Mesodermal cell (in vitro differentiated cells): Measurements from ENCODE around the gene CT55.
"Not testable (repeated sequence)": the region's sequence is repeated elsewhere in the genome, so short reads cannot be mapped to it uniquely, and the experiment has no call there.

Source experiments
- H3K27ac ChIP-seq: 2 replicates; pipeline ENCODE4 v1.7.0; 2013; ENCODE audit warnings: mild to moderate bottlenecking, low read depth, low read length, moderate library complexity; ENCODE audit not compliant: severe bottlenecking
- H3K36me3 ChIP-seq: 2 replicates; pipeline ENCODE4 v1.7.1; 2013; ENCODE audit warnings: mild to moderate bottlenecking, low read length, moderate library complexity; ENCODE audit not compliant: control insufficient read depth, insufficient read depth
- H3K4me1 ChIP-seq: one replicate; pipeline ENCODE4 v1.7.1; 2013; ENCODE audit warnings: mild to moderate bottlenecking, low read length; ENCODE audit not compliant: insufficient read depth, control insufficient read depth, poor library complexity, severe bottlenecking
- H3K4me3 ChIP-seq: 2 replicates; pipeline ENCODE4 v1.7.0; 2013; ENCODE audit warnings: low read length, control low read depth, mild to moderate bottlenecking; ENCODE audit not compliant: insufficient read depth, poor library complexity, severe bottlenecking; ENCODE audit errors: extremely low read depth
- H3K9me3 ChIP-seq: 2 replicates; pipeline ENCODE4 v1.7.1; 2013; ENCODE audit warnings: mild to moderate bottlenecking, low read length, moderate library complexity; ENCODE audit not compliant: control insufficient read depth
- WGBS, 2 experiments: methylation state at CpG; one replicate each; pipeline ENCODE4 v1.1.5; 2013; ENCODE audit warnings: missing lambda C conversion rate in 2 of 2; ENCODE audit not compliant: insufficient coverage in 2 of 2; 5-methylcytosine and 5-hydroxymethylcytosine counted together

CT55 gene

GRCh38 chrX:135169534-135169933, 1.7 kb downstream of the CT55 start:
- 90 to 100% methylated on average over 1 to 2 of the region's 3 CpGs for WGBS, 2 experiments
- H3K4me1 ChIP-seq, H3K4me3 ChIP-seq, H3K9me3 ChIP-seq, H3K27ac ChIP-seq, H3K36me3 ChIP-seq: not testable (repeated sequence)

GRCh38 chrX:135168486-135168885, 2.7 kb downstream of the CT55 start:
- Histone ChIP-seq H3K36me3 (no peaks in the 10 kb centered on the region), H3K9me3 (no peaks in the 10 kb centered on the region), H3K27ac (no peak overlapping the region), H3K4me3 (no peak overlapping the region), H3K4me1 (no peaks in the 10 kb centered on the region)
- WGBS, 2 experiments = no CpG with 5 or more reads among the region's 3 CpGs

- H3K4me3 ChIP-seq, H3K9me3 ChIP-seq, H3K27ac ChIP-seq, H3K36me3 ChIP-seq, H3K4me1 ChIP-seq: not testable (repeated sequence)
- WGBS, 2 experiments = no CpG with 5 or more reads among the region's 3 CpGs
Observed at GRCh38 chrX:135154688-135155087, 16.5 kb downstream of the CT55 start.

- H3K27ac ChIP-seq, H3K9me3 ChIP-seq, H3K36me3 ChIP-seq, H3K4me3 ChIP-seq, H3K4me1 ChIP-seq: not testable (repeated sequence)
- no CpG with 5 or more reads among the region's 6 CpGs for WGBS, 2 experiments
Observed at GRCh38 chrX:135126145-135126544, 45.1 kb downstream of the CT55 start.

GRCh38 chrX:135120056-135120576, 51.1 kb downstream of the CT55 start, which contains the start of gene ETDB:
Gene ETDB (minus strand): TSS chrX:135120526. CDS start chrX:135119261, 1,265 bp downstream.
- H3K27ac ChIP-seq, H3K9me3 ChIP-seq, H3K36me3 ChIP-seq, H3K4me3 ChIP-seq, H3K4me1 ChIP-seq: not testable (repeated sequence)
- WGBS, 2 experiments = no CpG with 5 or more reads among the region's 1 CpG

GRCh38 chrX:135116064-135116463, 55.1 kb downstream of the CT55 start:
- H3K36me3 ChIP-seq, H3K4me1 ChIP-seq, H3K27ac ChIP-seq, H3K9me3 ChIP-seq, H3K4me3 ChIP-seq: not testable (repeated sequence)
- no CpG with 5 or more reads among the region's 2 CpGs for WGBS, 2 experiments

- Histone ChIP-seq H3K27ac (no peak overlapping the region), H3K36me3 (no peaks in the 10 kb centered on the region), H3K4me1 (no peaks in the 10 kb centered on the region), H3K4me3 (no peak overlapping the region), H3K9me3 (no peaks in the 10 kb centered on the region)
- WGBS, 2 experiments = no CpG with 5 or more reads among the region's 2 CpGs
Observed at GRCh38 chrX:135114392-135114791, 56.8 kb downstream of the CT55 start.

- Histone ChIP-seq H3K9me3 (no peaks in the 10 kb centered on the region), H3K36me3 (no peaks in the 10 kb centered on the region), H3K27ac (no peak overlapping the region), H3K4me3 (no peak overlapping the region), H3K4me1 (no peaks in the 10 kb centered on the region)
- WGBS, 2 experiments = no CpG with 5 or more reads among the region's 1 CpG
Observed at GRCh38 chrX:135112743-135113142, 58.5 kb downstream of the CT55 start.

- no peaks in the 10 kb centered on the region for H3K36me3 ChIP-seq
- no peaks in the 10 kb centered on the region for H3K9me3 ChIP-seq
- H3K4me1 ChIP-seq = no peaks in the 10 kb centered on the region
- 0% methylated on average over 1 of the region's 5 CpGs for WGBS, 2 experiments
- H3K27ac ChIP-seq = no peak overlapping the region
- no peak overlapping the region for H3K4me3 ChIP-seq
Observed at GRCh38 chrX:135112096-135112729, 59.0 kb downstream of the CT55 start.

- WGBS, 2 experiments = 70% methylated on average over 3 of the region's 3 CpGs; no CpG with 5 or more reads in 1 of the 2 experiments
- no peaks in the 10 kb centered on the region for H3K36me3 ChIP-seq
- no peak overlapping the region for H3K27ac ChIP-seq
- no peaks in the 10 kb centered on the region for H3K9me3 ChIP-seq
- no peaks in the 10 kb centered on the region for H3K4me1 ChIP-seq
- no peak overlapping the region for H3K4me3 ChIP-seq
Observed at GRCh38 chrX:135109554-135109953, 61.6 kb downstream of the CT55 start.
